T-helper 2 cell treated with Interferon-gamma antibody and Interleukin-4, amounts not matched to agents 5 μg/mL and 100 μg/mL, for 36 hours (primary cell): ENCODE results near the gene EMILIN2.
"Not testable (repeated sequence)": the region's sequence is repeated elsewhere in the genome, so short reads cannot be mapped to it uniquely, and the experiment has no call there.

ENCODE experiments used
- DNase-seq: peaks from one replicate; pipeline ENCODE4 v3.0.0; 2021; ENCODE audit warnings: low spot score
- H3K27ac Mint-ChIP-seq: one replicate; pipeline ENCODE4 v1.8.0; 2021; ENCODE audit warnings: mild to moderate bottlenecking, mixed read lengths
- H3K27me3 Mint-ChIP-seq: one replicate; pipeline ENCODE4 v1.8.0; 2021; ENCODE audit warnings: low read depth, mixed read lengths
- H3K36me3 Mint-ChIP-seq: one replicate; pipeline ENCODE4 v1.8.0; 2021; ENCODE audit warnings: low read depth, mixed read lengths
- H3K4me1 Mint-ChIP-seq: one replicate; pipeline ENCODE4 v1.8.0; 2021; ENCODE audit warnings: low read depth, mixed read lengths
- H3K4me3 Mint-ChIP-seq: one replicate; pipeline ENCODE4 v1.8.0; 2022; ENCODE audit warnings: mild to moderate bottlenecking, moderate library complexity, mixed read lengths
- H3K9me3 Mint-ChIP-seq: one replicate; pipeline ENCODE4 v1.8.0; 2021; ENCODE audit warnings: mixed read lengths

EMILIN2 gene

GRCh38 chr18:2846636-2847316 is at the start of gene EMILIN2:
Gene EMILIN2, plus strand, starts transcription at chr18:2847006. Its CDS starts 183 bp downstream, at chr18:2847189.
- Mint-ChIP-seq H3K4me1 (peaks cover 35% of the 10 kb centered on the region), H3K27me3 (peaks cover 21% of the 10 kb centered on the region), H3K36me3 (no peaks in the 10 kb centered on the region), H3K4me3 (peak within 1 kb of the TSS; percentile 93), H3K9me3 (no peaks in the 10 kb centered on the region), H3K27ac (peak within 1 kb of the TSS; percentile 92)
- DNase-seq, result peak; percentile 56

GRCh38 chr18:2797951-2798350 is 48.9 kb upstream of the EMILIN2 start:
- Mint-ChIP-seq H3K36me3 (peaks cover 64% of the 10 kb centered on the region), H3K4me3 (no peak overlapping the region), H3K9me3 (no peaks in the 10 kb centered on the region), H3K27ac (no peak overlapping the region), H3K4me1 (peaks cover 4% of the 10 kb centered on the region), H3K27me3 (no peaks in the 10 kb centered on the region)
- DNase-seq, result no peak

- Mint-ChIP-seq H3K4me1 (peaks cover 4% of the 10 kb centered on the region), H3K9me3 (no peaks in the 10 kb centered on the region), H3K4me3 (no peak overlapping the region), H3K27ac (no peak overlapping the region), H3K27me3 (no peaks in the 10 kb centered on the region), H3K36me3 (peaks cover 65% of the 10 kb centered on the region)
- DNase-seq, result no peak
Observed at GRCh38 chr18:2799369-2799768, 47.4 kb upstream of the EMILIN2 start.

- Mint-ChIP-seq H3K4me1 (no peaks in the 10 kb centered on the region), H3K27me3 (no peaks in the 10 kb centered on the region), H3K27ac (no peak overlapping the region), H3K36me3 (peaks cover 30% of the 10 kb centered on the region), H3K9me3 (peaks cover 9% of the 10 kb centered on the region), H3K4me3 (no peak overlapping the region)
- DNase-seq, result no peak
Observed at GRCh38 chr18:2805970-2806943, 40.5 kb upstream of the EMILIN2 start.

- not testable (repeated sequence) for DNase-seq, H3K27ac Mint-ChIP-seq, H3K4me3 Mint-ChIP-seq, H3K27me3 Mint-ChIP-seq, H3K4me1 Mint-ChIP-seq
- Mint-ChIP-seq H3K9me3 (peaks cover 15% of the 10 kb centered on the region), H3K36me3 (peaks cover 23% of the 10 kb centered on the region)
Observed at GRCh38 chr18:2808640-2809039, 38.2 kb upstream of the EMILIN2 start.

GRCh38 chr18:2809666-2810183 is 37.1 kb upstream of the EMILIN2 start:
- H3K4me3 Mint-ChIP-seq, H3K27ac Mint-ChIP-seq, H3K4me1 Mint-ChIP-seq, DNase-seq, H3K27me3 Mint-ChIP-seq: not testable (repeated sequence)
- Mint-ChIP-seq H3K36me3 (peaks cover 20% of the 10 kb centered on the region), H3K9me3 (peaks cover 24% of the 10 kb centered on the region)

- no peaks in the 10 kb centered on the region for H3K4me1 Mint-ChIP-seq
- H3K36me3 Mint-ChIP-seq, result peaks cover 10% of the 10 kb centered on the region
- peaks cover 5% of the 10 kb centered on the region for H3K27me3 Mint-ChIP-seq
- H3K9me3 Mint-ChIP-seq, result peaks cover 35% of the 10 kb centered on the region
- no peak overlapping the region for H3K27ac Mint-ChIP-seq
- DNase-seq, result no peak
- H3K4me3 Mint-ChIP-seq, result no peak overlapping the region
Observed at GRCh38 chr18:2811416-2811815, 35.4 kb upstream of the EMILIN2 start.

- Mint-ChIP-seq H3K27me3 (peaks cover 11% of the 10 kb centered on the region), H3K36me3 (peaks cover 2% of the 10 kb centered on the region), H3K4me3 (no peak overlapping the region), H3K9me3 (peaks cover 35% of the 10 kb centered on the region), H3K4me1 (no peaks in the 10 kb centered on the region), H3K27ac (no peak overlapping the region)
- DNase-seq, result no peak
Observed at GRCh38 chr18:2814928-2815327, 31.9 kb upstream of the EMILIN2 start.

GRCh38 chr18:2818281-2818680 is 28.5 kb upstream of the EMILIN2 start:
- no peak for DNase-seq
- no peak overlapping the region for H3K27ac Mint-ChIP-seq
- peaks cover 9% of the 10 kb centered on the region for H3K27me3 Mint-ChIP-seq
- peaks cover 21% of the 10 kb centered on the region for H3K9me3 Mint-ChIP-seq
- H3K36me3 Mint-ChIP-seq, result peaks cover 2% of the 10 kb centered on the region
- H3K4me3 Mint-ChIP-seq, result no peak overlapping the region
- H3K4me1 Mint-ChIP-seq, result no peaks in the 10 kb centered on the region

GRCh38 chr18:2821695-2822094 is 25.1 kb upstream of the EMILIN2 start:
- Mint-ChIP-seq H3K9me3 (no peaks in the 10 kb centered on the region), H3K27ac (no peak overlapping the region), H3K4me1 (no peaks in the 10 kb centered on the region), H3K27me3 (peaks cover 11% of the 10 kb centered on the region), H3K36me3 (no peaks in the 10 kb centered on the region), H3K4me3 (no peak overlapping the region)
- DNase-seq, result no peak

GRCh38 chr18:2822213-2822921 is 24.4 kb upstream of the EMILIN2 start:
- H3K36me3 Mint-ChIP-seq, result no peaks in the 10 kb centered on the region
- DNase-seq, result no peak

GRCh38 chr18:2823202-2823601 is 23.6 kb upstream of the EMILIN2 start:
- DNase-seq, result no peak
- Mint-ChIP-seq H3K27ac (no peak overlapping the region), H3K4me1 (no peaks in the 10 kb centered on the region), H3K27me3 (peaks cover 5% of the 10 kb centered on the region), H3K4me3 (no peak overlapping the region), H3K9me3 (no peaks in the 10 kb centered on the region), H3K36me3 (no peaks in the 10 kb centered on the region)

More at GRCh38 chr18:2822213-2822921, 24.4 kb upstream of the EMILIN2 start:
- Mint-ChIP-seq H3K4me3 (no peak overlapping the region), H3K4me1 (no peaks in the 10 kb centered on the region), H3K27ac (no peak overlapping the region), H3K9me3 (no peaks in the 10 kb centered on the region), H3K27me3 (peaks cover 6% of the 10 kb centered on the region)

- Mint-ChIP-seq H3K4me1 (no peaks in the 10 kb centered on the region), H3K9me3 (no peaks in the 10 kb centered on the region)
Observed at GRCh38 chr18:2823966-2824365, 22.8 kb upstream of the EMILIN2 start.

More at GRCh38 chr18:2823966-2824365, 22.8 kb upstream of the EMILIN2 start:
- no peak for DNase-seq
- no peak overlapping the region for H3K27ac Mint-ChIP-seq
- no peak overlapping the region for H3K4me3 Mint-ChIP-seq
- H3K27me3 Mint-ChIP-seq, result peaks cover 5% of the 10 kb centered on the region
- no peaks in the 10 kb centered on the region for H3K36me3 Mint-ChIP-seq
